Activated CD4-positive, CD25-positive, alpha-beta regulatory T cell (primary cell): ENCODE data around the gene CRCP.
"Not testable (repeated sequence)": the region's sequence is repeated elsewhere in the genome, so short reads cannot be mapped to it uniquely, and the experiment has no call there.

Experiments
- DNase-seq, 4 experiments: peaks; one replicate each; lab custom pipeline; 2025; lab: John Stamatoyannopoulos, UW

Gene CRCP

GRCh38 chr7:66156035-66156434 lies 41.4 kb downstream of the CRCP start:
- DNase-seq, result not testable (repeated sequence)

DNA sequence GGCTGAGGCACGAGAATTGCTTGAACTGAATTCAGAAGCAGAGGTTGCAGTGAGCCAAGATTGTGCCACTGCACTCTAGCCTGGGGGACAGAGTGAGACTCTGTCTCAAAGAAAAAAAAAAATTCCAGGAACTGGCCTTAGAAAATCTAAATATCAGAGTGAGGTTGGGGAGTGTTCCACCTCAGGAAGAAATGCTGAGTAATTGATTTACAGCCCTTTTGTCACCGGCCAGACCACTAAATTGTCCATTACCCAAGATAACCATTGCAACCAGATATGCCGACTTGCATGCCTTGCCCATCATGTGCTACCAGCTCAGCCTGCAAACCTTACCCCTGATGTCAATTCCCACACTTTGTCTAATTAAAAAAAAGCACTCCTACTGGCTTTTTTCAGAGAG lies 42.4 kb downstream of the CRCP start:
- DNase-seq, result no peak

- DNase-seq, result no peak
Measured at GRCh38 chr7:66162622-66163021, 48.0 kb downstream of the CRCP start.

GRCh38 chr7:66163186-66163610 lies 48.6 kb downstream of the CRCP start:
- no peak for DNase-seq

DNA sequence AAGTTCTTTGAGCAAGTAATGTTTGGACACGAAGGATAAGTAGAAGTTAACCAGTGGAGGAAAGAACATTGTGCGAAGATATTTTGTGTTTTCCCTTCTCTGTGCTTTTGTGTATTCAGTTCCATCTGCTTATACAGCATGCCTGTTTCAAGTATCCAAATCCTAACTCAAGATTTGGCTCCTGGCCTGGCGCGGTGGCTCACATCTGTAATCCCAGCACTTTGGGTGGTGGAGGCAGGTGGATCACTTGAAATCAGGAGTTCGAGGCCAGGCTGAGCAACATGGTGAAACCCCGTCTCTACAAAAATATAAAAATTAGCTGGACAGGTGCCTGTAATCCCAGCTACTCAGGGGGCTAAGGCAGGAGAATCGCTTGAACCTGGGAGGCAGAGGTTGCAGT lies 49.7 kb downstream of the CRCP start:
- DNase-seq, result no peak

GRCh38 chr7:66167773-66168387 lies 53.2 kb downstream of the CRCP start:
- no peak for DNase-seq

- DNase-seq, result no peak
Measured at GRCh38 chr7:66169616-66170015, 55.0 kb downstream of the CRCP start.

DNA sequence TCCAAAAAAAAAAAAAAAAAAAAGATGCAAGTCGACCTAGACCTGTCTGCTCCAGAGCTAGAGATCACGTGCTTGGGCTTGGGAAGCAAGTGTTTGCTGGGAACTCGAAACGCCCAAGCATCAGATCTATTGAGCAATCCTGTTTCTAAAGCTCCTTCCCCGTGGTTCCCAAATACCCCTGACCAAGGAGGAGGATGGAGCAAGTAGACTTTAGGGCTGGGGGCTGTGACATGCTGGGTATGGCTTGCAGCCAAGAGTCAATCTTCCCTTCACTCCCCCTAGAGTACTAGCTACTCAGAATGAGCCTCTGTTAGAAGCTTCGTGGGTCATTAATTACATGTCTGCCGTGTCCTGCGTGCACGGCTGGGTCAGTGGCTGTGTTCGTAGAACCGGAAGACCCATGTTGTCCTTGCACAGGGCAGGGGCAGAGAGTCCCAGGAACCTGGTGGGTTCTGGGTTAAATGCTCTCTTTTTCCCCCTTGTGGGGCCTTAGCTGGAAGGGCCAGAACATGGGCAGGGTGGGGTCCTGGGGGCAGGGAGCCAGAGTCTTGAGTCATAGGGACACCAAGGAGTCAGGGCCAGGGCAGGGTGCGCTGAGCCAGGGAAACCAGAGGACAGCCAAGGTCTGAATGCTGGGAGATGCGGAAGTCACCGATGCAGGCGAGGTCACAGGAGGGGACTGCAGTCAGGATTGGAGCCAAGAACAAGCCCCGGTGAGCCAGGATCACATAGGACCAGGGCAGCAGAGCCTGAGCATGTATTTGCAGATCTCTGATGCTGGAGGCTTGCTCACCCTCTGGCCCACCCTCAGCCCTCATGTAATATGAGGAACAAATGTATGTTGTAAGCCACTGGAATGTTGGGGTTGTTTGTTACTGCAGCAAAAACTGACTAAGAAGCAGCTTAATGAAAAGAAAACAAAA lies 55.9 kb downstream of the CRCP start:
- no peak for DNase-seq

GRCh38 chr7:66172536-66173401 lies 58.1 kb downstream of the CRCP start:
- DNase-seq, result not testable (repeated sequence)

- no peak for DNase-seq
Measured at GRCh38 chr7:66173856-66174255, 59.2 kb downstream of the CRCP start.

DNA sequence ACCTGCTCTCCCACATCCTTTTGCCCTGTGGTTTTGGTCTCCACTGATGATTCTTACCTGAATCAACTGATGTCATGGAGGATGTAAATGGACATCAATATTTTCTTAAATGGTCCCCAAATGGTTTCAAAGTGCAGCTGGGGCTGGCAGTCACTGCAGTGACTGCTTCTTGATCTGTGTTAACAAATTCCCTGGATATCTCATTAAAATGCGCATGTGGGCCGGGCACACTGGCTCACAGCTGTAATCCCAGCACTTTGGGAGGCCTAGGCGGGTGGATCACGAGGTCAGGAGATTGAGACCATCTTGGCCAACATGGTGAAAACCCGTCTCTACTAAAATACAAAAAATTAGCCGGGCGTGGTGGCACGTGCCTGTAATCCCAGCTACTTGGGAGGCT lies 60.4 kb downstream of the CRCP start:
- not testable (repeated sequence) for DNase-seq

GRCh38 chr7:66176914-66177313 lies 62.3 kb downstream of the CRCP start:
- DNase-seq, result no peak

DNA sequence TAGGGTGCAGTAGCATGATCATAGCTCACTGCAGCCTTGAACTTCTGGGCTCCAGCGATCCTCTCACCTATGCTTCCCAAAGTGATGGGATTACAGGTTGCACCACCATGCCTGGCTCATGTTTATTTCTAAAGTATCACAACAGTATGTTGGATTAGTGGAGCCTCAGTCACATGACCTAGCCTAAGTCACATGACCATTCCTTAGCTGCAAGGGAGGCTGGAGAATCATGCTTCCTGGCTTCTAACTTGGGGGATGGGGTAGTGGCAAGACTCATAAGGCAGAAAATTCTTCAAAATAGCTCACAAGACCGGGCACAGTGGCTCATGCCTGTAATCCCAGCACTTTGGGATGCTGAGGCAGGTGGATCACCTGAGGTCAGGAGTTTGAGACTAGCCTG lies 63.6 kb downstream of the CRCP start:
- no peak for DNase-seq

DNA sequence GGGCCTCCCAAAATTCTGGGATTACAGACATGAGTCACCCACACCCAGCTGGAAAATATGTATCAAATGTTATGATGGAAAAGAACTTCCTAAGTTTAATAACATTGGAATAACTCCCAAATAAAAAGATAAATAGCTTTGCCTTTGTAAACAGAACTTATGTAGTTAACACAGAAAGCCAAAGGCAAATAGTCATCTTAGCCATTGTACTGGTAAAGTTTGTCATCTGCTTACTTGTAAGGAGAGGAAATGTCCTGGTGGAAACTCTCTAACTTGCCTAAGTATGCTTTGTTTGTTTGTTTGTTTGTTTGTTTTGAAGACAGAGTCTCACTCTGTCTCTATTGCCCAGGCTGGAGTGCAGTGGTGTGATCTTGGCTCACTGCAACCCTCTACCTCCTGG lies 66.7 kb downstream of the CRCP start:
- DNase-seq, result no peak

DNA sequence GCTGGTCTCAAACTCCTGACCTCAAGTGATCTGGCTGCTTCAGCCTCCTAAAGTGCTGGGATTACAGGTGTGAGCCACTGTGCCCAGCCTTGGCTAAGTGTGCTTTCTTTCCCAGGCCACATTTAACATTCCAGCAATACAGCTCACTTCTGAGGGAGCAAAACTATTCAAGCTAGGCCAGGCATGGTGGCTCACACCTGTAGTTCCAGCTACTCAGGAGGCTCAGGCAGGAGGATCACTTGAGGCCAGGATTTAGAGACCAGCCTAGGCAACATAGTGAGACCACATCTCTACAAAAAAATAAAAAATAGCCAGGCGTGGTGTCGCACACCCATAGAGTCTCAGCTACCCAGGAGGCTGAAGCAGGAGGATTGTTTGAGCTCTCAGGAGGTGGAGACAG lies 67.2 kb downstream of the CRCP start:
- no peak for DNase-seq

GRCh38 chr7:66182920-66183319 lies 68.3 kb downstream of the CRCP start:
- DNase-seq, result no peak

GRCh38 chr7:66183700-66184099 lies 69.1 kb downstream of the CRCP start:
- no peak for DNase-seq

- DNase-seq, result no peak
Measured at GRCh38 chr7:66185680-66186187, 71.1 kb downstream of the CRCP start.

DNA sequence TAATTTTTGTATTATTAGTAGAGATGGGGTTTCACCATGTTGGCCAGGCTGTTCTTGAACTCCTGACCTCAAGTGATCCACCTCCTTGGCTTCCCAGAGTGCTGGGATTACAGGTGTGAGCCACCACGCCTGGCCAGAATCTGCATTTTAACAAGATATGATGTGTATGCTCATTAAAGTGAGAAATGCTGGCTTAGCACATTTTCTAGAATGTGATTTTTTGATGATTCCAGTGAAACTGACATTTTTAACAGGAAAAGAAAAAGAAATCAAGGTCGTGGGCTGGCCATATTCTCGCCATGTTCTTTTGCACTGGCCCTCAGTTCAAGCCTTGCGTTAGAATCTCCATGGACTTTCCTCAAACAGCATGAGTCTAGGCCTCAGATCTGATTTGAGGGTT lies 72.3 kb downstream of the CRCP start:
- no peak for DNase-seq

DNA sequence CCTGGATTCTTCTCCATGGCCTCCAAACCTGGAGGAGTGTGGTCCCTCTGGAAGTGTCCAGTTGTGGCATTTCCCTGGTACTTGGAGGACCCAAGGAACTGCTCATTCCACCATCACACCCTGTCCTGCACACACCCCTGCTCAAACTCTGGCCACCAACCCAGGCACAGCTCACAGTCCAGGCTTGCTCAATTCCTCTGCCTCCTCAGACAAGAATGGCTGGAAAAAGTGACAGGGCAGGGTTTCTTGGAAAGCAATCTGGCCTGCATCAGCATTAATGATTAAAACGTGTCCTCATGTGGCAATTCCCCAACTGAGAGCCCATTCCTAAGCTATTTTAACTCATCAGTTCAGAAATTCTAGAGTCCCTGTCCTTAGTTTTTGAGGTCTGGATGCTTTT lies 73.3 kb downstream of the CRCP start:
- DNase-seq, result no peak

- DNase-seq, result no peak
Measured at GRCh38 chr7:66188645-66189044, 74.0 kb downstream of the CRCP start.
